HL-60 (cell line): ENCODE measurements around the gene PEX26.

Experiments used
- DNase-seq, 2 experiments: peaks; one replicate each; pipeline ENCODE4 v3.0.0-alpha.2; 2010 to 2020; ENCODE audit warnings: low read depth in 1 of 2, low spot score in 1 of 2
- H3K27ac ChIP-seq: fragments of 250-450 bp; sonication (Bioruptor Pico); replicated peaks from 2 replicates; pipeline ENCODE4 v1.5.1; 2020; ENCODE audit warnings: mild to moderate bottlenecking, moderate library complexity
- H3K27me3 ChIP-seq: fragments of 250-450 bp; sonication (Bioruptor Pico); 2 replicates; pipeline ENCODE4 v1.5.1; 2021; ENCODE audit warnings: mild to moderate bottlenecking, moderate library complexity; ENCODE audit not compliant: insufficient read depth, poor library complexity, severe bottlenecking
- H3K4me3 ChIP-seq: replicated peaks from 2 replicates; pipeline ENCODE4 v1.5.1; 2011; ENCODE audit warnings: mild to moderate bottlenecking, control low read depth, low read length; ENCODE audit not compliant: insufficient read depth
- CTCF ChIP-seq: IDR thresholded peaks from one replicate; pipeline ENCODE4 v1.5.1; 2011; ENCODE audit warnings: low read length, control low read depth, inconsistent platforms; ENCODE audit not compliant: insufficient read depth
- GABPA ChIP-seq: IDR thresholded peaks from 2 replicates; pipeline ENCODE4 v1.6.1; 2012; ENCODE audit warnings: low read depth
- POLR2AphosphoS5 ChIP-seq: IDR thresholded peaks from 2 replicates; pipeline ENCODE4 v1.6.1; 2012; ENCODE audit warnings: low read depth
- REST ChIP-seq: IDR thresholded peaks from 2 replicates; pipeline ENCODE4 v1.6.1; 2012; ENCODE audit warnings: low read depth; ENCODE audit not compliant: insufficient replicate concordance
- SPI1 ChIP-seq: IDR thresholded peaks from 2 replicates; pipeline ENCODE4 v1.6.1; 2012; ENCODE audit warnings: low read depth, mild to moderate bottlenecking, borderline replicate concordance

PEX26 gene

GRCh38 chr22:18088825-18089568, 11.2 kb downstream of the PEX26 start:
- TF ChIP-seq REST (no peak), POLR2AphosphoS5 (no peak), CTCF (no peak), SPI1 (no peak), GABPA (no peak)
- Histone ChIP-seq H3K27me3 (no peaks in the 10 kb centered on the region), H3K4me3 (no peak overlapping the region), H3K27ac (no peak overlapping the region)
- no peak for DNase-seq

- H3K27ac ChIP-seq, result no peak overlapping the region
- no peak for TF ChIP-seq SPI1
- TF ChIP-seq CTCF, result no peak
- no peak for TF ChIP-seq POLR2AphosphoS5
- no peak for TF ChIP-seq GABPA
- TF ChIP-seq REST, result no peak
Observed at GRCh38 chr22:18090286-18090685, 12.5 kb downstream of the PEX26 start.

GRCh38 chr22:18091478-18091877, 13.7 kb downstream of the PEX26 start:
- no peaks in the 10 kb centered on the region for H3K27me3 ChIP-seq
- TF ChIP-seq REST (no peak), POLR2AphosphoS5 (no peak), SPI1 (no peak), CTCF (no peak), GABPA (no peak)
- no peak overlapping the region for H3K4me3 ChIP-seq
- no peak for DNase-seq
- H3K27ac ChIP-seq, result no peak overlapping the region

More at GRCh38 chr22:18090286-18090685, 12.5 kb downstream of the PEX26 start:
- H3K4me3 ChIP-seq, result no peak overlapping the region
- DNase-seq, result no peak
- no peaks in the 10 kb centered on the region for H3K27me3 ChIP-seq
